Measurements from ENCODE around the gene NACC1.
A peak's percentile ranks its signal among the peaks of the same experiment; 100 is the strongest.

NACC1 gene

GRCh38 chr19:13100031-13100588 is 18.0 kb upstream of the NACC1 start:
- DNase-seq (ENCODE audit: low spot score) = peak; percentile 47

DNA sequence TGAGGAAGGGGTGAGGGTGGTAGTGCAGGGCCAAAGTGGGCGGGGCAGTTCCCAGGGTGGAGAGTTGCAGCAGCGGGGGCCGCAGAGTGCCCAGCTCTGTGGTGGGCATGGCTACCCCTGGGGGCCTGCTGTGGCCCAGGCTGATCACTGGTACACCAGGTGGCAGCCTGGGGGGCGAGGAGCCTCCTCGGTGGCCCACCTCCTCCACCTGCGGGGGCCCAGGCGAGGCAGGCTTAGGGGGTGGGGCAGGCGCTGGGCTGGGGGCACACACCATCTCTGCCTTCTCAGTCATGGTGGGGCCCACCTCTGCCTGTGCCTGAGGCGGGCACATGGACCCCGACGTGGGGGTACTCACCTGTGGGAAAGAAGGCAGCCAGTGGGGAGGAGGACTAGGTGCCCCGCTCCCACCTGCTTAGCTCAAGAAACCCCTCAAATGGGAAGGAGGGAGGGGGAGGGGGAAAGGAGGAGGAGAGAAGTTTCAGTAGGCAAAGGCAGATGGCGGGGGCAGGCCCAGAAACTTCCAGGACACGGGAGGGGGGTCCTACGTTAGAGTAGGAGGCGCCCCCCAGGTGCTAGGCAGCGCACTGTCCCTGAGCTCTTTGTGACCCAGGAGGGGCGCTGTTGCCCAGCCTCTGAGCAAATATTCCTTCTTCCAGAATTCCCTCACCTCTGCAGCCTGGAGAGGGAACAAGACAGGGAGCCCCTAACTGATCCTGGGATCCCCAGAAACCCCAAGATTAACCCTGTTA is 17.0 kb upstream of the NACC1 start:
- DNase-seq (ENCODE audit: low spot score) = no peak

DNA sequence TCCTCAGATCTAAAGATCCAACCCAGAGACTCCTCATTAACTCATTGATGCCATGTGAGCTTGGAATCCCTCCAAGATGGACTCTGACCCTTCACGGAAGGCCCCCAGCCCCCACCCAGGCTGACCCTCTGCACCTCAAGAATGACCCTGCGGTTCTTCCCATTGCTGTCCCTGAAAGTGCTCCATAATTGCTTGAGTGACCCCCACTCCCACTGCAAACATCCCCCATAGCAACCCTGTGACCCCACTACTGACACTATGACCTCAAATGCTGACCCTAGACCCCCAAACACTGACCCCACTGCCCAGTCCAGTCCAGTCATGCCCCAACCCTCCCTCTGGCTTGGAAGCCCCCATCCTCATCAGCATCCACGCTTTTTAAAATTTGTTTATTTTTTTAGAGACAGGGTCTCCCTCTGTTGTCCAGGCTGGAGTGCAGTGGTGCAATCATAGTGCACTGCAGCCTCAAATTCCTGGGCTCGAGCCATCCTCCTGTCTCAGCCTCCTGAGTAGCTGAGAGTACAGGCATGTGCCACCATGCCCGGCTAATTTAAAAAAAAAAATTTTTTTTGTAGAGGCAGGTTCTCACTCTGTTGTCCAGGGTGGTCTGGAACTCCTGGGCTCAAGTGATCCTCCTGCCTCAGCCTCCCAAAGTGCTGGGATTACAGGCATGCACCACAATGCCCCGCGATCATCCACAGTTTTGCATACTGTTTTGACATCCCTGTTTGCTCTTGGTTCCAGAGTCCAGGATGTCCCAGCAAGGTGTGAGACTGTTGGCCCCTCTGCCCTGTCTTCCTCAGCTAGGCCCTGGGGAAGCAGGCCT is 16.3 kb upstream of the NACC1 start:
- no peak for DNase-seq (ENCODE audit: low spot score)

DNA sequence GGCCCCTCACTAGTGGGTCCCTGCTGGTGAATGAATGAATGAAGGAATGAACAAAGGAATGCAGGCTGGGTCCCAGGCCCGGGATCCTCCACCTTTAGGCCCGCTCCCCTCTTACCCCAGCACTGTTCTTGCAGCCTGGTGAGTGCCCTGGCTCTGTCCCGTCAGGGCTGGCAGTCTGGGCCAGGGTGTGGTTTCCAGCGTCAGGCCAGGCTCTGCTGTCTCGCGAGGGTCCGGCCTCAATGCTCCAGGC is 15.7 kb upstream of the NACC1 start:
- no peak for DNase-seq (ENCODE audit: low spot score)

DNA sequence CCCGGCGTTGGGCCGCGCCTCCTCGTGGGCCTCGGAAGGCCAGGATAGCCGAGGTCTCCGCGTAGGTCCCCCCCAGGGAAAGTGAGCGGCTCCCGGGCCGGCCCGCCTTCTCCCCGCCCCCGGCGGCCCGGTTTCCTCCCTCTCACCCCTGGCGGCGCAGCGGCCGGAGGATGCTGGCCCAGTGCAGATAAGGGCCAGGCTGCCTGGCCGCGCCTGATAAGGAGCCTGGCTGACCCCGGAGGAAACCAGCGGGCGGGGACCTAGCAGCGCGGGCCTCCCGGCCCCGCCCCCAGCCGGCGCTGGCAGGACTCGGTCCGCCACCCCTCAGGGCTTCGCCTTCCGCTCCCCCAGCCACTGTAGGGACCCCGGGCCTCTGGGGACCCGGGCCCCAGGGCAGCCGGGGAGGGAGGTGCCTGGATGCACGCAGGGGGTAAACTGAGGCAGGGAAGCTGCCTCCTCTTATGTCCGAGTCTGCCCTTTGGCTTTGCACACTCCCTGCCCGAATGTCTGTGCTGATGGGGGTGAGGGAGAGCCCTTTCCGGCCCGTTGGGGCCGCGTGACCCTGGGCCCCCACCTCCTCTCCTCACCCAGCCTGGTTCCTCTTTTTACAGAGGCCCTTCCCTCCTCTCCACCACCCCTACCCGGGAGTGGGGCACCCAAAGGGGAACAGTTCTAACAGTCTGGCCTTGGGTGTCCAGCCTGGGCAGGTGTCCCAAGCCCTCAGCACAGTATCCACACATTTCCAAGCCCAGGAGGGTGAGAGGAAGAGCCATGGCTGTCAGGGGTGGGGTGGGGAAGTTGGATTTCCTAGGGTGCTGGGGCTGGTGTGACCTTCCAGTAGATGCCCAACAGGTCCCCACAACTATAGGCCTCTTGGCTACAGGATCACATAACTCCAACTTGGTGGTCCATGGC is 15.1 kb upstream of the NACC1 start, which contains the start of gene LYL1:
LYL1 (minus strand) TSS at position 193 of the 915 bp plus-strand sequence. CDS start 1,687 bp downstream, outside the sequence.
- no peak for DNase-seq (ENCODE audit: low spot score)

- DNase-seq (ENCODE audit: low spot score) = no peak
Measured at GRCh38 chr19:13103581-13104359, 14.3 kb upstream of the NACC1 start.

GRCh38 chr19:13104360-13104847 is 13.7 kb upstream of the NACC1 start:
- DNase-seq (ENCODE audit: low spot score) = no peak

GRCh38 chr19:13104848-13105711 is 13.0 kb upstream of the NACC1 start:
- DNase-seq (ENCODE audit: low spot score) = no peak

GRCh38 chr19:13109361-13110098 is 8.5 kb upstream of the NACC1 start:
- DNase-seq (ENCODE audit: low spot score) = no peak

DNA sequence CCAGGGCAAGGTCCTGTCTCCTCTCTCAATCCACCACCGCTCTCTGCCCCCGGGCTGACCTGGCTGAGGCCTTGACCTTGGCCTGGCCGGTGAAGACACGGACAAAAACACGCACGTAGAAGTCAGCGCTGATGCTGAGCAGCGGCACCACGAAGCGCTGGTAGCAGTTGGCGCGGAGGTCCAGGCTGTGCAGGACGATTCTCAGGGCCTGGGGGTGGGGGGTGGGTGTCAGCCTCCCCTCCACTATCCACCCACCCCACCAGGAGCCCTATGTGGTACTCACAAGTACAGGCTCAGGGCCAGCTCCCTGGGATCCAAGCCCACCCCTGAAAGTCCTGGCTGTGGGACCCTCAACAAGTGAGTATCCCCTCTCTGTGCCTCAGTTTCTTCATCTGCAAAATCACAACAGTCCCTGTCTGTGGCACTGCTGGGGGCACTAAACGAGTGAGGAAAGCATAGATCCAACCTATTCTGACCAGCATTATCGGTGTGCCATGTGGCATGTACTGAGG is 7.9 kb upstream of the NACC1 start:
- no peak for DNase-seq (ENCODE audit: low spot score)

DNA sequence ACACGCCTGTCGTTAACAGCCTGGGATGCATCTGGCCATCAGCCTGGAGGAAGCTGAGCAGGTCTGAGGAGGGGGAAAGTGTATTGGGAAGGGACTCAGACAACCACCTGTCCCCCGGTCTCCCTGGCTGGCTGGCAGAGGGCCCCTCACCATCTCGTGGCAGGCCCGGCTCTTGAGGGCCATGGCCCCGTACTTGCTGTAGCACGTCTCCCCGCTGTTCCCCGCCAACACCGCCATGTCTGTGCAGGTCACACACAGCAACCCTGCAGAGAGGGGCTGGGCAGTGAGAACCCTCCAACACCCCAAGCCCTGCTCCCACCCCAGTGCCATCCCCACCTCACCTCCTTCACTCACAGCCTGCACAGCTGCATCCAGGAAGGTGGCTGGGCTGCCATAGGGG is 5.5 kb upstream of the NACC1 start:
- no peak for DNase-seq (ENCODE audit: low spot score)

DNA sequence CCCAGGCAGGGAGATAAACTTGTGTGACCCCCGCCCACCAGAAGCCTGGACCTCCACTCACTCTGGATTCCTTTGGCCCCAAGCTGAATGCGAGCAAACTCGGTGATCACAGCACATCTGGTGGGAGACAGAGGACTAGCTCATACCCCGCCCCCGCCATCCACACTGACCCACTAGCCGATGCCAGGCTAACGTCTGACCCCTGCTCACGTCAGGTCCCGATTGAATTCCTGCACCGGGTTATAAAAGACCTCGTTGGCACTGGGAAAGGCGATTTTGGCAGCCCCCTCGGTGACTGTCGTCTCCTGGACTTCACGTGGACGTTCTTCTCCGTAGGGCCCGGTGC is 2.2 kb upstream of the NACC1 start:
- DNase-seq (ENCODE audit: low spot score) = no peak

DNA sequence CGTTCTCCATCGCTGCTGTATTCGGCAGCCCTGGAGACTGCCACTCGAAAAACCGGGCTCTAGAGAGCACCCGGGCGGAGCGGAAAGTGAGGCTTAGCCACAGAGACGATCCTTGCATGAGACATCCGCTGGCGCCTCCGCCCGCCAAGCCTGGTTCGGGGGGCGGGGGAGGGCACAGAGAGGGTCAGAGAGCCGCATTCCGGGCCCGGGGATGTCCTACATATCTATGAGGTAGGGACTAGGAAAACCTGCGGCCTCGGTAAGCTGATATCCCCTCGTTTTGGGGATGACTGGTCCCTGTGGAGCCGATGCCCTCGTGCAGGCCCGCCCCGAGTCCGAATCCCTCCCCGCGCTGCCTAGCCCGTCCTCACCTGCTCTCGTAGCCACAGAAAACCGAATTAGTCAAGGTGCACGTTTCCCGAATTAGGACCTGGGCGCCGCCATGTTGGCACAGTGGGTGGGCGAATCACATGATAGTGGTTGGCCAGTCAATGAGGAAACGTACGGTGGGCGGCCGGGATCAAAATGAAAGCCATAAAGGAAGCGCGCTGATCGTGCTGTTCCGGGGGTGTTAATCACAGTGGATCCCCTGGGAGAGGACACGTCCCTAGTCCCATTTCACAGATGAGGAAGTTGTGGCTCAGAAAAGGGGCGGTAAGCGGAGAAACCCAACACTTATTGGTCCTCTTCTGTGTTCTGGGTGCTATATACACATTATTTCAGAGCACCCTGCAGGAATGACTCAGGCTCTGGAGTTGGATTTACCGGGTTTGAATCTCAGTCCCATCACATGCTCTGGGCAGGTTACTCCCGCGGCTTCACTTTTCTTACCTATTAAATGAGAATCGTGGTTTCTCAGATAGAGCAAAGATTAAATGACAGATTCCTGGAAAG is 1.5 kb upstream of the NACC1 start, which contains the start of gene TRMT1:
TRMT1 (minus strand) TSS at position 459 of the 894 bp plus-strand sequence; CDS start at position 118, 341 bp downstream.
- DNase-seq (ENCODE audit: low spot score) = peak; percentile 95

GRCh38 chr19:13117176-13117771 is 790 bp upstream of the NACC1 start:
- DNase-seq (ENCODE audit: low spot score) = no peak

DNA sequence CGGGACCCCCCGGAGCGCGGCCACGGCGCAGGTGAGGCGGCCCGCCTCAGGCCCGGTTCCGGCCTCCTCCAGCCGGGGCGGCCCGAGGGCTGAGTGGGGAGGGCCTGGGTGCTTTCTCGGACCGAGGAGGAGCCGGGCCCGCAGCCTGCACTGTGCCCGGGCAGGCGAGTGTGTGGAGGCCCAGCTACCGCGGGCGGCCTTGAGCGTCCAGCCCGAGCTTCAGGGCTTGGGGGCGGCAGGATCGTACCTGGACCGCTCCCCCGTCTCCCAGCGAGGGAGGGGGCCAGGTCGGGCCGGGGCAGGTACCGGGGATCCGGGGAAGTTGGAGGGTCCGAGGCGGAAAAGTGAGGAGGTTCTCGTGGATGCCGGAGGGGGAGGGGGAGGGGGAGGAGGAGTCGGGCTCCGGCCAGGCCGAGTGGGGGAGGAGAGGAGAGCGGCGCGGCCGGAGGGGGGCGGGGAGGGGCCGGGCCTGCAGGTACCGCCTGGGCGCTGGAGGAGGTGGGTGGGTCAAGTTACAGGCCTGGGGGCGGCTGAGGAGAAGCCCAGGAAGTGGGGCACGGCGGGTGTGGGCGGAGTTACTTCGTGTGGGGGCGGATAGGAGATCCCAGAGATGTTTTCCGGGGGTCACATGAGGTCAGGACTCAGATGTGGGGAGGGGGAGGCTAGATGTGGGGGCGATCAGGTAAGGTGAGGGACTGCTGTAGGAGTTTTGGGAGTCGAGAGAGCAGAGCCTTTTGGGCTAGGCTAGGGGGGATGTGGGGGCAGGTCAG is 545 bp downstream of the NACC1 start:
- DNase-seq (ENCODE audit: low spot score) = peak; percentile 65

DNA sequence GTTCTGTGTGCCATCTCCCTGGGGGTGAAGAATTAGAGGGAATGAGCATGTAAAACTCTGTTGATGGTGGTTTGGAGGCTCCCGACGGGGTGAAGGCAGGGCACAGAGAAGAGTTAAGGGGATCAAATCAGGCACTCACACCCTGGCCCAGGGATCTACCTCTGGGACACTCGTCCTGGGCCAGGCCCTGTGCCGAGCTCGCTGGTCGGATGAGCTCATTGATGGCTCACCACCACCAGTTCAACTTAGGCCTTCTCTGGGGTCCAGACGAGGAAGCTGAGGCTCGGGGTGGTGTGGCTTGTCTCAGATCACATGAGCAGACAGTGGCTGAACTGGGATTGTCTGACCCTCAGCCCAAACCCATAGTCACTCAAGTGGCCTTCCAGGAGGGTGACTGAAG is 1.6 kb downstream of the NACC1 start:
- peak; percentile 26 for DNase-seq (ENCODE audit: low spot score)

DNA sequence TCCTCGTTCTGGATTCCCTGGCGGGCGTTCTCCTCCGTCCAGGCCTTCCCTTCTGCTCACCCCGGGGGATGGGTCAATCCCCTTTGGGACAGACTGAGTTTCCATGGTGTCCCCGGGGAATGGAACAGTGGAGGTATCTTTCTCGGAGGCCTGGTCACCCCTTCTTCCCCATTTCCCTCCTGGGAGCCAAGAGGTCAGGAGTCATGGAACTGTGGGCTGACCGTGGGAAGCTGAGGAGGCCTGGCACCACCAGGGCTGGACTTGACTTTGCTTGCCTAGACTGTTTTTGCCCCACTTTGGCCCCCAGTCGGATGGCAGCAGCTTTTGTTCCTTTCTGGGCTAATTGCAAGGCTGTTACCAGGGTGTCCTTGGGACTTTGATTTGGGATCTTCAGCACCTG is 2.0 kb downstream of the NACC1 start:
- DNase-seq (ENCODE audit: low spot score) = no peak
